Heart left ventricle (tissue), 16 donors: Measurements from ENCODE around the gene UGDH. TPM values are rescaled to one million over a fixed set of nuclear protein-coding genes. Genes with fewer than 3 reads are reported as not detected.
A peak's percentile ranks its signal among the peaks of the same experiment; 100 is the strongest.

Experiments used
- ATAC-seq, 4 donors: fragments of 200-7000 bp; cut with Tn5 transposase; one replicate each; pipeline ENCODE4 v1.9.1; 2020 to 2022; ENCODE audit warnings: moderate library complexity in 4 of 4, mild to moderate bottlenecking in 3 of 4, moderate number of reproducible peaks in 1 of 4
- DNase-seq, 5 donors: peaks; one replicate each; pipeline ENCODE4 v3.0.0-alpha.2; 2020
- H3K27ac ChIP-seq, 12 donors: fragments of 200-600 bp; sonication (generic) in 4 of 12; one replicate each; pipeline versions ENCODE4 v1.5.0 to v1.8.0; 2016 to 2022; ENCODE audit warnings: mild to moderate bottlenecking in 2 of 12
- H3K27me3 ChIP-seq, 9 donors: fragments of 200-600 bp; sonication (generic) in 2 of 9; one replicate each; pipeline versions ENCODE4 v1.5.1 to v1.8.0; 2016 to 2022; ENCODE audit warnings: mild to moderate bottlenecking in 3 of 9
- H3K36me3 ChIP-seq, 9 donors: fragments of 200-600 bp; sonication (generic) in 2 of 9; one replicate each; pipeline versions ENCODE4 v1.5.0 to v1.8.0; 2018 to 2022; ENCODE audit warnings: mild to moderate bottlenecking in 2 of 9
- H3K4me1 ChIP-seq, 12 donors: fragments of 200-600 bp; sonication (generic) in 4 of 12; one replicate each; pipeline versions ENCODE4 v1.5.0 to v1.8.0; 2016 to 2022; ENCODE audit warnings: mild to moderate bottlenecking in 3 of 12
- H3K4me3 ChIP-seq, 12 donors: fragments of 200-600 bp; sonication (generic) in 4 of 12; one replicate each; pipeline versions ENCODE4 v1.5.0 to v1.8.0; 2017 to 2022; ENCODE audit warnings: mild to moderate bottlenecking in 9 of 12, moderate library complexity in 4 of 12
- H3K9me3 ChIP-seq, 12 donors: fragments of 200-600 bp; sonication (generic) in 4 of 12; one replicate each; pipeline versions ENCODE4 v1.5.0 to v1.8.0; 2016 to 2022; ENCODE audit warnings: mild to moderate bottlenecking in 1 of 12
- POLR2A ChIP-seq, 2 donors: fragments of 450-650 bp; IDR thresholded peaks; one replicate each; pipeline ENCODE4 v1.6.1; 2017; ENCODE audit warnings: antibody characterized with exemption in 2 of 2, mild to moderate bottlenecking in 2 of 2, moderate library complexity in 2 of 2
- WGBS, 4 donors: extraction: QIAGEN DNeasy Blood & Tissue Kit in 2 of 4; methylation state at CpG; one replicate each; pipeline versions ENCODE4 v1.1.5 to v1.1.7; 2013 to 2018; 5-methylcytosine and 5-hydroxymethylcytosine counted together
- intact Hi-C, 10 donors: fragments of 100-400 bp; cut with DNase I; formaldehyde crosslinking; loops; one replicate each; pipeline versions ENCODE4 v1.11.1 to v1.14.2; 2022
- polyA plus RNA-seq, 2 donors: library from polyadenylated mRNA; stranded (reverse); fragments of 200-250 nt; gene quantifications; one replicate each; pipeline ENCODE4 v1.2.3, GENCODE V29; 2013
- total RNA-seq, 9 donors: library from RNA; depleted of rRNA in 2 of 9; stranded (reverse); fragments of >200 nt in 2 of 9; fragmentation: NEBNext Ultra II Directional in 3 of 9; extraction: Animal tissue kit (Norgen Biotek cat#: 25700) in 3 of 9; gene quantifications; one replicate each; pipeline versions ENCODE4 v1.1.0 to v1.2.4, GENCODE V29; 2016 to 2023
- TF ChIP-seq, protein P1 (sequence below), 12 donors: fragments of 200-600 bp; sonication (generic) in 4 of 12; IDR thresholded peaks; one replicate each; pipeline versions ENCODE4 v1.5.0 to v1.8.0; 2018 to 2022; ENCODE audit warnings: antibody characterized with exemption in 12 of 12, mild to moderate bottlenecking in 5 of 12
- donor health status: ischemic (EF 13 %, LVEDD 7.1; RV severe dilation, severe dysfunction).
- donor health status: healthy with polysubstance abuse.
- donor health status: DM: no; HTN: yes; CAD: no.
- donor health status: DM: no; HTN: no; CAD: no.
- donor health status: ischemic (EF 25% LVEDD 6.9; RV normal size, moderate dysfunction).
- donor health status: ischemic (EF 25% LVEDD 5.7; RV mildly dilated, moderate dysfunction).
- donor health status: healthy.
- donor health status: DM: yes; HTN: yes; CAD: no.
- donor health status: ischemic (EF 35%, LVEDD 5.7; RV mildly dilated, moderate dysfunction).
- donor health status: nonischemic (EF 11% LVEDD 7.7; RV severe dilation, severe dysfunction).
- donor health status: DM: yes; HTN: yes; CAD: no.
- donor health status: PGD.
- donor health status: ischemic (EF 29% LVEDD 5.4; RV normal size, mild dysfunction).
- donor health status: nonischemic (EF 23%, LVEDD 6.1; RV moderate dilation, normal function).

The UGDH gene
- total and polyA plus RNA-seq, 11 donors, result 2.3 to 28.6 (median 16.5) TPM

DNA sequence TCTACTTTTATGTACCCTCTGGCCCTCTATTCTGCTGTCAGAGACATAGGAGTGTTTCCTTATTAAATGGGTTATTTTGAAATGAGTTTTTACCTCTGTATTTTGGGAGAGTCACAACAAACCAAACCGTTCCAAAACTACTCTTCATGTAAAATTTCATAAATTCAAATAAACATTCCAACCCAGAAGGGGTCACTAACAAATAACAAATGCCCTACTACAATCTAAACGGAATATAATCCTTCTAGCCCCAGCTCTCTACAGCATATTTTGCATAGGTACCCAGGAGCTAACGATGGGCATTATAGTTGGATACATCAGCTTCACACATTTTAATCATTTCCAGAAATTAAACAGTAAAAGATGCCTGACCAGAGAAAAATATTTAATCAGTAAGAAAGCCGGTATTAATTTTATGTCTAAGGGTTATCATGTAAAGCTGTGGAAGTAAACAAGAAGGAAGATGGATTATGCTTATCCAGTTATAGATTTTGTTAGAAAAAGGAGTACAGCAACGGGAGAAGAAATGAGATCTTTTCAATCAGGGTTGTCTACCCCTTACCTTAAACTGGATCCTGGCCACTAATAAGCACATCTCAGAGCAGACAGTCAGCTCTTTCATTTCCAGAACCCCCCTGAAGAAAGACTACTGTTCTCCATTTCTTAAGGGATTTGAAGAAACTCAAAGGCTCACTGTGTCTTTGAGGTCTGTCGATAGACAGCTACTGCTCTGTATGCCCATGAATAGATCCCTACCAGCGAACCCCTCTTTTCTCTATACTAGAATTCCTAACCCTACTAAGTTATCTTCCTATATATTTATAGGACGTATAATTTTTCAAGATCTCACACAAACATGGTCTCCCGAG lies 1.2 kb downstream of the UGDH start:
- Histone ChIP-seq H3K4me1 (peaks cover 0 to 36% (median 17%) of the 10 kb centered on the region in 12 donors), H3K9me3 (peaks cover 0 to 6% (median 0%) of the 10 kb centered on the region in 12 donors), H3K27ac (peak overlapping the region; percentile 87 to 97 (median 95)), H3K4me3 (peak overlapping the region; percentile 54 to 97 (median 76)), H3K36me3 (peaks cover 0 to 4% (median 0%) of the 10 kb centered on the region in 9 donors), H3K27me3 (no peaks in the 10 kb centered on the region)
- DNase-seq (no peak), ATAC-seq (no peak)
- intact Hi-C loops, result loop anchor here (2.0 to 10.0 kb wide), 11 partner anchors 67 to 529 kb away; partner anchors contain the start of genes SMIM14 (in 8 of the 10), PDS5A (in 6 of the 10), LIAS (in 3 of the 10) and RPL9 (in 3 of the 10)
- no peak for TF ChIP-seq POLR2A (IDR thresholded peaks at IDR 0.05)
- TF ChIP-seq, protein P1, sequence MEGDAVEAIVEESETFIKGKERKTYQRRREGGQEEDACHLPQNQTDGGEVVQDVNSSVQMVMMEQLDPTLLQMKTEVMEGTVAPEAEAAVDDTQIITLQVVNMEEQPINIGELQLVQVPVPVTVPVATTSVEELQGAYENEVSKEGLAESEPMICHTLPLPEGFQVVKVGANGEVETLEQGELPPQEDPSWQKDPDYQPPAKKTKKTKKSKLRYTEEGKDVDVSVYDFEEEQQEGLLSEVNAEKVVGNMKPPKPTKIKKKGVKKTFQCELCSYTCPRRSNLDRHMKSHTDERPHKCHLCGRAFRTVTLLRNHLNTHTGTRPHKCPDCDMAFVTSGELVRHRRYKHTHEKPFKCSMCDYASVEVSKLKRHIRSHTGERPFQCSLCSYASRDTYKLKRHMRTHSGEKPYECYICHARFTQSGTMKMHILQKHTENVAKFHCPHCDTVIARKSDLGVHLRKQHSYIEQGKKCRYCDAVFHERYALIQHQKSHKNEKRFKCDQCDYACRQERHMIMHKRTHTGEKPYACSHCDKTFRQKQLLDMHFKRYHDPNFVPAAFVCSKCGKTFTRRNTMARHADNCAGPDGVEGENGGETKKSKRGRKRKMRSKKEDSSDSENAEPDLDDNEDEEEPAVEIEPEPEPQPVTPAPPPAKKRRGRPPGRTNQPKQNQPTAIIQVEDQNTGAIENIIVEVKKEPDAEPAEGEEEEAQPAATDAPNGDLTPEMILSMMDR (IDR thresholded peaks at IDR 0.05), result no peak
- WGBS, 4 donors, result 26 to 30% (median 28%) methylated on average over 9 of the region's 9 CpGs

DNA sequence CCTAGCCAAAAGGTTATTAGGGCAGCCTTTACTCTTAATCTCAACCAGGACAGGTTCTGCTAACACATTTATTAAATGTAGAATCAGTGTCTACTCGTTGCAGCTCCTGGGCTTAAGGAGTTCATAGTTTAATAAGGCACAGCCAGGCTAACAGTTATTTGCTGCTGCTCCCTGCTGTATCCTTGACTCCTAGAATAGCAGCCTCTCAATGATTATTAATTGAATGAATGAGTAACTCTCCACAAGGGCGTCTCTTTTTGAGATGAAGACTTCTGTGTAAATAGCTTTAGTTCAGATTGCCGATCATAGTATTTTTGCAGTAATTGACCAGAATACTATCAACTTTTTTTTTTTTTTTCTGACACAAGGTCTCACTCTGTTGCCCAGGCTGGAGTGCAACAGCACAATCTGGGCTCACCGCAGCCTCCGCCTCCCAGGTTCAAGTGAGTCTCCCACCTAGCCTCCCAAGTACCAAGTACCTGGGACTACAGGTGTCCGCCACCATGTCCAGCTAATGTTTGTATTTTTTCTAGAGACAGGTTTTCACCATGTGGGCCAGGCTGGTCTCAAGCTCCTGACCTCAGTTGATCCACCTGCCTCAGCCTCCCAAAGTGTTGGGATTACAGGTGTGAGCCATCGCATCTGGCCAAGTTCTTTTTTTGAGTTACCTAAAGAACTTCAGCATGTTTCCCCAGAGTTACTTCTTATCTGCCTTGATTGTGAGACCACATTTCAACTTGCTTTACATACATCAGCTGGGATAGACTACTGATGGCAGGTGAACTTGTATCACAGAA lies 2.9 kb downstream of the UGDH start:
- H3K27ac ChIP-seq, result no peak overlapping the region
- no peak for DNase-seq
- no peak overlapping the region for H3K4me3 ChIP-seq
- 84 to 92% (median 89%) methylated on average over 7 of the region's 7 CpGs for WGBS, 4 donors
- TF ChIP-seq POLR2A (IDR thresholded peaks at IDR 0.05), result no peak
- TF ChIP-seq, protein P1 (IDR thresholded peaks at IDR 0.05), result no peak
- intact Hi-C loops, result loop anchor here in 3 of 10 donors (10.0 kb wide), 3 partner anchors 70 to 530 kb away; partner anchors contain the start of genes PDS5A (in 2 of the 3), LIAS (in 1 of the 3), N4BP2 (in 1 of the 3) and RPL9 (in 1 of the 3)
- peaks cover 0 to 31% (median 16%) of the 10 kb centered on the region in 12 donors for H3K4me1 ChIP-seq
- H3K36me3 ChIP-seq, result peaks cover 0 to 13% (median 8%) of the 10 kb centered on the region in 9 donors
- no peak for ATAC-seq
- H3K27me3 ChIP-seq, result no peaks in the 10 kb centered on the region
- no peaks in the 10 kb centered on the region for H3K9me3 ChIP-seq

DNA sequence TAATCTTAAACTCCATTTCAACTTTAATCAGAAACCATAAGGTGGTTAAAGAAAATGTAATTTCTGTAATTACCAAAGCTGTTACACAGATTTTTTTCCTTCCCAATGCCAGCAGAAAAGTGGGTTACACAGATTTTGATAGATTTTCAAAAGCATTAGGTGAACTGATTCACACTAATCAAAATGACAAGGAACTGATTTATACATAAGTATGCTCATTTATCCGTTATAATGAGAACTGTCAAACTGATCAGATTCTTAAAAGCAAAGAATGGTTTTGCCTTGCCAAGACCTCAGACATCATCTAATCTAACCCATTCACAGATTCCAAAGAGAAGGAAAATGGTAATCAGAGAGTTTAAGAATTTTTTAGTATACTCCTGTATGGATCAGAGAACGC lies 5.2 kb downstream of the UGDH start:
- no peak overlapping the region for H3K4me3 ChIP-seq
- ATAC-seq (no peak), DNase-seq (no peak)
- H3K27ac ChIP-seq, result no peak overlapping the region
- H3K4me1 ChIP-seq, result peaks cover 0 to 16% (median 7%) of the 10 kb centered on the region in 12 donors
- peaks cover 0 to 33% (median 29%) of the 10 kb centered on the region in 9 donors for H3K36me3 ChIP-seq
- 39 to 86% (median 72%) methylated on average over 2 of the region's 2 CpGs for WGBS, 4 donors
- no peaks in the 10 kb centered on the region for H3K27me3 ChIP-seq
- H3K9me3 ChIP-seq, result no peaks in the 10 kb centered on the region
- intact Hi-C loops, result loop anchor here in 3 of 10 donors (10.0 kb wide), 3 partner anchors 67 to 533 kb away; partner anchors contain the start of genes PDS5A (in 2 of the 3), LIAS (in 1 of the 3), N4BP2 (in 1 of the 3) and RPL9 (in 1 of the 3)
- TF ChIP-seq, protein P1 (IDR thresholded peaks at IDR 0.05), result no peak
- no peak for TF ChIP-seq POLR2A (IDR thresholded peaks at IDR 0.05)
